NCI-H1105 (cell line): ENCODE results near the gene COL5A2.

Experiments used
- DNase-seq: peaks from one replicate; lab custom pipeline; 2025; lab: John Stamatoyannopoulos, UW

Gene COL5A2

GRCh38 chr2:189147361-189147760 lies 32.2 kb downstream of the COL5A2 start:
- no peak for DNase-seq

- DNase-seq = no peak
Observed at GRCh38 chr2:189146553-189146952, 33.0 kb downstream of the COL5A2 start.

- no peak for DNase-seq
Observed at GRCh38 chr2:189144700-189145211, 34.8 kb downstream of the COL5A2 start.

GRCh38 chr2:189143925-189144324 lies 35.6 kb downstream of the COL5A2 start:
- DNase-seq = no peak

- no peak for DNase-seq
Observed at GRCh38 chr2:189142893-189143759, 36.4 kb downstream of the COL5A2 start.

- no peak for DNase-seq
Observed at GRCh38 chr2:189138800-189139199, 40.8 kb downstream of the COL5A2 start.

- DNase-seq = no peak
Observed at GRCh38 chr2:189137519-189137918, 42.0 kb downstream of the COL5A2 start.

- DNase-seq = no peak
Observed at GRCh38 chr2:189134485-189134884, 45.1 kb downstream of the COL5A2 start.

GRCh38 chr2:189131991-189132390 lies 47.6 kb downstream of the COL5A2 start:
- DNase-seq = no peak

- no peak for DNase-seq
Observed at GRCh38 chr2:189129971-189130370, 49.6 kb downstream of the COL5A2 start.

- DNase-seq = no peak
Observed at GRCh38 chr2:189128970-189129369, 50.6 kb downstream of the COL5A2 start.

- peak; percentile 41 for DNase-seq
Observed at GRCh38 chr2:189127756-189128155, 51.8 kb downstream of the COL5A2 start.

- no peak for DNase-seq
Observed at GRCh38 chr2:189125195-189125594, 54.4 kb downstream of the COL5A2 start.

GRCh38 chr2:189124175-189124574 lies 55.4 kb downstream of the COL5A2 start:
- DNase-seq = no peak

GRCh38 chr2:189118386-189118785 lies 61.2 kb downstream of the COL5A2 start:
- DNase-seq = no peak

- DNase-seq = no peak
Observed at GRCh38 chr2:189116979-189117378, 62.6 kb downstream of the COL5A2 start.

GRCh38 chr2:189116087-189116486 lies 63.5 kb downstream of the COL5A2 start:
- no peak for DNase-seq

GRCh38 chr2:189115126-189115525 lies 64.4 kb downstream of the COL5A2 start:
- no peak for DNase-seq

GRCh38 chr2:189113963-189114362 lies 65.6 kb downstream of the COL5A2 start:
- DNase-seq = no peak

GRCh38 chr2:189111063-189111715 lies 68.4 kb downstream of the COL5A2 start:
- DNase-seq = no peak

- DNase-seq = no peak
Observed at GRCh38 chr2:189109921-189110397, 69.6 kb downstream of the COL5A2 start.

- DNase-seq = no peak
Observed at GRCh38 chr2:189104934-189105333, 74.6 kb downstream of the COL5A2 start.

- no peak for DNase-seq
Observed at GRCh38 chr2:189102735-189103134, 76.8 kb downstream of the COL5A2 start.
